GM18520 (cell line): ENCODE measurements around the gene FSTL5.

Source experiments
- ATAC-seq: cut with Tn5 transposase; IDR thresholded peaks from one replicate; pipeline ENCODE4 v1.9.1; 2021; ENCODE audit not compliant: unreplicated experiment

Gene FSTL5

GRCh38 chr4:161505141-161505540 lies 658.7 kb downstream of the FSTL5 start:
- no peak for ATAC-seq

- no peak for ATAC-seq
Observed at GRCh38 chr4:161498155-161498554, 665.6 kb downstream of the FSTL5 start.

- ATAC-seq, result no peak
Observed at GRCh38 chr4:161486461-161486860, 677.3 kb downstream of the FSTL5 start.

- ATAC-seq, result no peak
Observed at GRCh38 chr4:161466316-161466715, 697.5 kb downstream of the FSTL5 start.

- ATAC-seq, result no peak
Observed at GRCh38 chr4:161463436-161463835, 700.4 kb downstream of the FSTL5 start.

- no peak for ATAC-seq
Observed at GRCh38 chr4:161457906-161458305, 705.9 kb downstream of the FSTL5 start.

GRCh38 chr4:161457311-161457710 lies 706.5 kb downstream of the FSTL5 start:
- no peak for ATAC-seq

GRCh38 chr4:161454860-161455259 lies 708.9 kb downstream of the FSTL5 start:
- no peak for ATAC-seq

GRCh38 chr4:161448550-161449180 lies 715.1 kb downstream of the FSTL5 start:
- ATAC-seq, result no peak

GRCh38 chr4:161444626-161445025 lies 719.2 kb downstream of the FSTL5 start:
- no peak for ATAC-seq

- ATAC-seq, result no peak
Observed at GRCh38 chr4:161442921-161443320, 720.9 kb downstream of the FSTL5 start.

GRCh38 chr4:161438096-161438495 lies 725.7 kb downstream of the FSTL5 start:
- ATAC-seq, result no peak

GRCh38 chr4:161428180-161428965 lies 735.4 kb downstream of the FSTL5 start:
- no peak for ATAC-seq

GRCh38 chr4:161419822-161420221 lies 744.0 kb downstream of the FSTL5 start:
- ATAC-seq, result no peak

GRCh38 chr4:161411901-161412300 lies 751.9 kb downstream of the FSTL5 start:
- no peak for ATAC-seq

GRCh38 chr4:161404346-161405110 lies 759.3 kb downstream of the FSTL5 start:
- no peak for ATAC-seq

GRCh38 chr4:161403781-161404180 lies 760.0 kb downstream of the FSTL5 start:
- no peak for ATAC-seq

- no peak for ATAC-seq
Observed at GRCh38 chr4:161393602-161394001, 770.2 kb downstream of the FSTL5 start.

GRCh38 chr4:161382655-161383054 lies 781.1 kb downstream of the FSTL5 start:
- ATAC-seq, result no peak

GRCh38 chr4:161376275-161376674 lies 787.5 kb downstream of the FSTL5 start:
- ATAC-seq, result no peak

- no peak for ATAC-seq
Observed at GRCh38 chr4:161364681-161365080, 799.1 kb downstream of the FSTL5 start.

- no peak for ATAC-seq
Observed at GRCh38 chr4:161360982-161361381, 802.8 kb downstream of the FSTL5 start.
